Uterus (tissue), 4 donors: Measurements from ENCODE around the gene ANKH. TPM values are rescaled to one million over a fixed set of nuclear protein-coding genes. Genes with fewer than 3 reads are reported as not detected.

Experiments used
- DNase-seq, 2 donors: peaks; one replicate each; pipeline ENCODE4 v3.0.0-alpha.2; 2019 to 2020
- H3K27ac ChIP-seq, 2 donors: fragments of 200-600 bp; sonication (generic); 1 replicate in 1 of 2; 2 replicates in 1 of 2; pipeline ENCODE4 v1.5.1; 2016 to 2018
- H3K27me3 ChIP-seq, 2 donors: fragments of 200-600 bp; sonication (generic); one replicate each; pipeline ENCODE4 v1.5.1; 2018 to 2019; ENCODE audit warnings: control low read depth in 1 of 2
- H3K36me3 ChIP-seq, 2 donors: fragments of 200-600 bp; sonication (generic); one replicate each; pipeline ENCODE4 v1.5.1; 2019; ENCODE audit warnings: control low read depth in 1 of 2
- H3K4me1 ChIP-seq, 2 donors: fragments of 200-600 bp; sonication (generic); one replicate each; pipeline ENCODE4 v1.5.1; 2018 to 2019; ENCODE audit warnings: control low read depth in 1 of 2
- H3K4me3 ChIP-seq, 2 donors: fragments of 200-600 bp; sonication (generic); 1 replicate in 1 of 2; 2 replicates in 1 of 2; pipeline ENCODE4 v1.5.1; 2018 to 2019; ENCODE audit warnings: mild to moderate bottlenecking in 1 of 2
- H3K9me3 ChIP-seq, 2 donors: fragments of 200-600 bp; sonication (generic); one replicate each; pipeline ENCODE4 v1.5.1; 2019; ENCODE audit warnings: control low read depth in 1 of 2
- POLR2A ChIP-seq, 2 donors: fragments of 450-650 bp; IDR thresholded peaks; one replicate each; pipeline ENCODE4 v1.6.1; 2016; ENCODE audit warnings: antibody characterized with exemption in 2 of 2, mild to moderate bottlenecking in 1 of 2, moderate library complexity in 1 of 2
- intact Hi-C: fragments of 100-400 bp; cut with DNase I; formaldehyde crosslinking; loops from one replicate; pipeline ENCODE4 v1.15.1; 2023; ENCODE audit warnings: low total_unique reads
- total RNA-seq, 4 donors: library from RNA; depleted of rRNA in 3 of 4; stranded (reverse); fragments of >200 nt in 3 of 4; gene quantifications; one replicate each; pipeline versions ENCODE4 v1.1.0 to v1.2.4, GENCODE V29; 2014 to 2023
- TF ChIP-seq, protein P1 (sequence below), 4 experiments: fragments of 200-600 bp in 2 of 4; fragments of 450-650 bp in 2 of 4; sonication (generic) in 2 of 4; IDR thresholded peaks; one replicate each; pipeline ENCODE4 v1.5.1; 2016 to 2019; ENCODE audit warnings: antibody characterized with exemption in 4 of 4, mild to moderate bottlenecking in 2 of 4, moderate library complexity in 1 of 4
- donor health status: DM: yes; HTN: yes; CAD: no.

Gene ANKH
- total RNA-seq, 4 donors from 2014 or later, result 2.9 to 47.7 (median 26.9) TPM

- H3K4me3 ChIP-seq, result no peak overlapping the region
- H3K4me1 ChIP-seq, result peaks cover 0 to 4% of the 10 kb centered on the region in 2 donors
- no peak for DNase-seq
- TF ChIP-seq, protein P1, sequence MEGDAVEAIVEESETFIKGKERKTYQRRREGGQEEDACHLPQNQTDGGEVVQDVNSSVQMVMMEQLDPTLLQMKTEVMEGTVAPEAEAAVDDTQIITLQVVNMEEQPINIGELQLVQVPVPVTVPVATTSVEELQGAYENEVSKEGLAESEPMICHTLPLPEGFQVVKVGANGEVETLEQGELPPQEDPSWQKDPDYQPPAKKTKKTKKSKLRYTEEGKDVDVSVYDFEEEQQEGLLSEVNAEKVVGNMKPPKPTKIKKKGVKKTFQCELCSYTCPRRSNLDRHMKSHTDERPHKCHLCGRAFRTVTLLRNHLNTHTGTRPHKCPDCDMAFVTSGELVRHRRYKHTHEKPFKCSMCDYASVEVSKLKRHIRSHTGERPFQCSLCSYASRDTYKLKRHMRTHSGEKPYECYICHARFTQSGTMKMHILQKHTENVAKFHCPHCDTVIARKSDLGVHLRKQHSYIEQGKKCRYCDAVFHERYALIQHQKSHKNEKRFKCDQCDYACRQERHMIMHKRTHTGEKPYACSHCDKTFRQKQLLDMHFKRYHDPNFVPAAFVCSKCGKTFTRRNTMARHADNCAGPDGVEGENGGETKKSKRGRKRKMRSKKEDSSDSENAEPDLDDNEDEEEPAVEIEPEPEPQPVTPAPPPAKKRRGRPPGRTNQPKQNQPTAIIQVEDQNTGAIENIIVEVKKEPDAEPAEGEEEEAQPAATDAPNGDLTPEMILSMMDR (IDR thresholded peaks at IDR 0.05), result no peak
- TF ChIP-seq POLR2A (IDR thresholded peaks at IDR 0.05), result no peak
- no peaks in the 10 kb centered on the region for H3K9me3 ChIP-seq
- no peaks in the 10 kb centered on the region for H3K27me3 ChIP-seq
- no peaks in the 10 kb centered on the region for H3K36me3 ChIP-seq
- H3K27ac ChIP-seq, result no peak overlapping the region
- intact Hi-C loops, result no loop called here
These were observed 198.8 kb downstream of the ANKH start for GRCh38 chr5:14672484-14673394.

DNA sequence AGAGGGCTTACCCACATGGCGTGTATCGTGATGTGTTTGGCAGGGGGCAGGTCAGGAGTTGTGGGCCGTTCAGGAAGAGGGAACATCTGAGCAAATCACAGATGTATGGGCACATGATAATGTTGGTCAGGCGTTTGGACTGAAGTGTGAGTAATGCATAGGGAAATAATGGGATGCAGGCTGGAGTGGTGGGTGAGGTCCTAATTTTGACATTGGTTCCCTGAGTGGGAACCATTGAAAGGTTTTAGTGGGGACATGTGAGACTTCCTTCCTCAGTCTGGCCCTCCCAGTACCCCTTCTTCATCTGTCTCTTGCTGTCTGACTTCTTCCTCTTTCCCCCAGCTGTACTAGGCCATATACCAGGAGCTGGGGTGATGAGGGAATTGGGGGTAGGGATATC lies 199.5 kb downstream of the ANKH start:
- no peaks in the 10 kb centered on the region for H3K27me3 ChIP-seq
- peaks cover 0 to 4% of the 10 kb centered on the region in 2 donors for H3K4me1 ChIP-seq
- intact Hi-C loops, result no loop called here
- H3K36me3 ChIP-seq, result no peaks in the 10 kb centered on the region
- H3K27ac ChIP-seq, result no peak overlapping the region
- DNase-seq, result no peak
- TF ChIP-seq POLR2A (IDR thresholded peaks at IDR 0.05), result no peak
- TF ChIP-seq, protein P1 (IDR thresholded peaks at IDR 0.05), result no peak
- H3K9me3 ChIP-seq, result no peaks in the 10 kb centered on the region
- H3K4me3 ChIP-seq, result no peak overlapping the region

DNA sequence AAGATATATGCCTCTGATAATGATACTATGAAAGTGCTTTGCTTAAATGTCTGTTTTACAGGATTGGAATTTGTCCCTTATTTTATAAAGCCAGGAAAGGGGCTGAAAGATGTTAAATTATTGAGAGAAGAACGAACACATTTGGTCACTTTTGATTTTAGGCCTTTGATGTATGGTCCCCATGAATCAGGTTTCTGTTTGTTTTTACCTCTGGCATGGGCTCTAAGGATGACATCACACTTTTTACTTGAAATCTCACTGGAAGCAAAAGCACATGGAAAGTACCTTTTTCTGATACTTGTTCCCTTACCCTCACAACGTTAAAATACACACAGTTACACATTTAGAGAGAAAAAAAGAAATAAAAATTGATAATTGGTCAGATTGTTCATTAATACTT lies 200.2 kb downstream of the ANKH start:
- TF ChIP-seq, protein P1 (IDR thresholded peaks at IDR 0.05), result no peak
- TF ChIP-seq POLR2A (IDR thresholded peaks at IDR 0.05), result no peak
- H3K9me3 ChIP-seq, result no peaks in the 10 kb centered on the region
- no peak overlapping the region for H3K27ac ChIP-seq
- intact Hi-C loops, result no loop called here
- H3K36me3 ChIP-seq, result no peaks in the 10 kb centered on the region
- no peaks in the 10 kb centered on the region for H3K27me3 ChIP-seq
- DNase-seq, result no peak
- H3K4me1 ChIP-seq, result peaks cover 0 to 4% of the 10 kb centered on the region in 2 donors
- no peak overlapping the region for H3K4me3 ChIP-seq

GRCh38 chr5:14669975-14670374 lies 201.6 kb downstream of the ANKH start:
- TF ChIP-seq, protein P1 (IDR thresholded peaks at IDR 0.05), result no peak
- TF ChIP-seq POLR2A (IDR thresholded peaks at IDR 0.05), result no peak
- no peak for DNase-seq
- no peak overlapping the region for H3K4me3 ChIP-seq
- no peaks in the 10 kb centered on the region for H3K36me3 ChIP-seq
- H3K9me3 ChIP-seq, result no peaks in the 10 kb centered on the region
- H3K27ac ChIP-seq, result no peak overlapping the region
- intact Hi-C loops, result no loop called here
- no peaks in the 10 kb centered on the region for H3K27me3 ChIP-seq
- peaks cover 0 to 4% of the 10 kb centered on the region in 2 donors for H3K4me1 ChIP-seq

GRCh38 chr5:14669415-14669814 lies 202.2 kb downstream of the ANKH start:
- intact Hi-C loops, result no loop called here
- Histone ChIP-seq H3K27ac (no peak overlapping the region), H3K27me3 (no peaks in the 10 kb centered on the region), H3K4me1 (peaks cover 0 to 4% of the 10 kb centered on the region in 2 donors), H3K4me3 (no peak overlapping the region), H3K9me3 (no peaks in the 10 kb centered on the region), H3K36me3 (no peaks in the 10 kb centered on the region)
- no peak for DNase-seq
- no peak for TF ChIP-seq POLR2A (IDR thresholded peaks at IDR 0.05)
- TF ChIP-seq, protein P1 (IDR thresholded peaks at IDR 0.05), result no peak
